Keratinocyte (primary cell): Measurements from ENCODE around the gene TARM1.

Source experiments
- CTCF ChIP-seq, 3 experiments: IDR thresholded peaks in 1 of 3; conservative IDR thresholded peaks in 1 of 3; optimal IDR thresholded peaks in 1 of 3; 2 replicates in 2 of 3; 3 replicates in 1 of 3; pipeline versions ENCODE3 to v1.5.1; 2011; ENCODE audit warnings: low read length in 3 of 3, mild to moderate bottlenecking in 3 of 3, moderate library complexity in 2 of 3, control low read depth in 1 of 3, inconsistent platforms in 1 of 3; ENCODE audit not compliant: insufficient read depth in 2 of 3; ENCODE audit errors: extremely low read depth in 1 of 3
- EZH2 ChIP-seq: IDR thresholded peaks from one replicate; pipeline ENCODE4 v1.6.1; 2012; ENCODE audit warnings: inconsistent platforms, mild to moderate bottlenecking, low read length, moderate library complexity

- TF ChIP-seq CTCF (optimal IDR thresholded peaks at IDR 0.05 in 1 of 3, IDR thresholded peaks at IDR 0.05 in 1 of 3, conservative IDR thresholded peaks at IDR 0.05 in 1 of 3; ENCODE audit: extremely low read depth in 1 of 3, insufficient read depth in 2 of 3, low read length in 3 of 3): peak; percentile 30 to 53 (median 41)
- TF ChIP-seq EZH2: no peak
Measured at GRCh38 chr19:54096617-54097106, 15.5 kb upstream of the TARM1 start.
